Endothelial cell of umbilical vein (primary cell): ENCODE results near the gene PDSS2. TPM values are rescaled to one million over a fixed set of nuclear protein-coding genes. Genes with fewer than 3 reads are reported as not detected.

Experiments used
- BruUV-seq: library from RNA; stranded (reverse); fragments of 400-500 nt; replicated peaks from 2 replicates; lab custom pipeline; 2021; lab: Mats Ljungman, UMichigan
- CTCF ChIA-PET: fragments of 300-600, 350-600 bp; sonication (Branson Sonifier 250); formaldehyde crosslinking; loops from one replicate; lab custom pipeline; 2021; ENCODE audit warnings: antibody characterized with exemption, inconsistent platforms; lab: Charles Lee
- POLR2A ChIA-PET: fragments of 300-600, 350-600 bp; sonication (Branson Sonifier 250); formaldehyde crosslinking; loops from one replicate; lab custom pipeline; 2021; ENCODE audit warnings: antibody characterized with exemption, inconsistent platforms; lab: Charles Lee
- DNase-seq: peaks from one replicate; pipeline ENCODE4 v3.0.0-alpha.2; 2011; ENCODE audit warnings: low read depth, low spot score
- FAIRE-seq: peaks from 2 replicates; lab custom pipeline; 2011; peaks lifted over from hg19 to GRCh38; lab: Jason Lieb, UNC
- H2AFZ ChIP-seq: 2 replicates; pipeline ENCODE4 v1.6.0; 2012; ENCODE audit warnings: low read depth, low read length, control low read depth, inconsistent platforms
- H3K27ac ChIP-seq: 2 replicates; pipeline ENCODE4 v1.5.1; 2011; ENCODE audit warnings: low read depth, mild to moderate bottlenecking, control low read depth, low read length, moderate library complexity; ENCODE audit not compliant: insufficient read depth
- H3K27me3 ChIP-seq, 2 experiments: 2 replicates each; pipeline versions ENCODE4 v1.6.0 to v1.6.1; 2011; ENCODE audit warnings: low read length in 2 of 2, mixed read lengths in 1 of 2; ENCODE audit not compliant: control insufficient read depth in 2 of 2, insufficient read depth in 2 of 2
- H3K36me3 ChIP-seq, 2 experiments: 2 replicates in 1 of 2; 3 replicates in 1 of 2; pipeline ENCODE4 v1.5.1; 2011; ENCODE audit warnings: low read length in 2 of 2, mild to moderate bottlenecking in 1 of 2, moderate library complexity in 1 of 2; ENCODE audit not compliant: control insufficient read depth in 2 of 2, insufficient read depth in 2 of 2; ENCODE audit errors: extremely low read depth in 1 of 2
- H3K4me1 ChIP-seq: 3 replicates; pipeline ENCODE4 v1.5.1; 2011; ENCODE audit warnings: mild to moderate bottlenecking, low read length; ENCODE audit not compliant: control insufficient read depth, insufficient read depth; ENCODE audit errors: extremely low read depth
- H3K4me2 ChIP-seq: 2 replicates; pipeline ENCODE4 v1.6.1; 2011; ENCODE audit warnings: low read length, control low read depth, mixed read lengths; ENCODE audit not compliant: insufficient read depth
- H3K4me3 ChIP-seq, 3 experiments: fragments of 200-600 bp in 1 of 3; sonication (generic), shearing (Covaris generic) in 1 of 3; replicated peaks in 1 of 3; 2 replicates each; pipeline ENCODE4 v1.5.1; 2011 to 2016; ENCODE audit warnings: control low read depth in 3 of 3, low read length in 3 of 3, mild to moderate bottlenecking in 2 of 3, inconsistent platforms in 1 of 3, low read depth in 1 of 3, moderate library complexity in 1 of 3; ENCODE audit not compliant: insufficient read depth in 1 of 3
- H3K79me2 ChIP-seq: 2 replicates; pipeline ENCODE4 v1.6.0; 2012; ENCODE audit warnings: low read length, inconsistent platforms; ENCODE audit not compliant: control insufficient read depth, insufficient read depth
- H3K9ac ChIP-seq: replicated peaks from 2 replicates; pipeline ENCODE3; 2011; ENCODE audit warnings: low read length, control low read depth; ENCODE audit not compliant: insufficient read depth; ENCODE audit errors: extremely low read depth
- H3K9me1 ChIP-seq: replicated peaks from 3 replicates; pipeline ENCODE4 v1.6.0; 2011; ENCODE audit warnings: mild to moderate bottlenecking, low read length; ENCODE audit not compliant: control insufficient read depth, insufficient read depth; ENCODE audit errors: extremely low read depth
- H3K9me3 ChIP-seq: replicated peaks from 2 replicates; pipeline ENCODE4 v1.5.1; 2012; ENCODE audit warnings: low read length, inconsistent platforms; ENCODE audit not compliant: control insufficient read depth, insufficient read depth
- H4K20me1 ChIP-seq: replicated peaks from 2 replicates; pipeline ENCODE3; 2011; ENCODE audit warnings: mild to moderate bottlenecking, low read length; ENCODE audit not compliant: control insufficient read depth, insufficient read depth; ENCODE audit errors: extremely low read depth
- EZH2 ChIP-seq: IDR thresholded peaks from 2 replicates; pipeline ENCODE4 v1.6.1; 2012; ENCODE audit warnings: borderline replicate concordance, low read depth, mild to moderate bottlenecking, moderate library complexity, low read length, inconsistent platforms; ENCODE audit not compliant: severe bottlenecking
- FOS ChIP-seq: IDR thresholded peaks from 2 replicates; pipeline ENCODE4 v1.6.1; 2011; ENCODE audit warnings: mild to moderate bottlenecking, low read length, moderate library complexity, borderline replicate concordance; ENCODE audit not compliant: insufficient read depth
- GATA2 ChIP-seq: IDR thresholded peaks from 2 replicates; pipeline ENCODE4 v1.7.0; 2011; ENCODE audit warnings: low read depth, mild to moderate bottlenecking, moderate library complexity, mixed read lengths, low read length; ENCODE audit not compliant: insufficient read length, insufficient read depth
- JUN ChIP-seq: IDR thresholded peaks from 2 replicates; pipeline ENCODE4 v1.6.1; 2011; ENCODE audit warnings: borderline replicate concordance, low read depth; ENCODE audit not compliant: insufficient read length, insufficient read depth
- MYC ChIP-seq: IDR thresholded peaks from one replicate; pipeline ENCODE4 v1.6.1; 2011; ENCODE audit warnings: mild to moderate bottlenecking, low read depth, low read length
- POLR2A ChIP-seq: IDR thresholded peaks from 2 replicates; pipeline ENCODE4 v1.6.1; 2012; ENCODE audit warnings: low read depth, mild to moderate bottlenecking, control low read depth, low read length
- POLR2AphosphoS5 ChIP-seq: IDR thresholded peaks from 2 replicates; pipeline ENCODE4 v1.6.1; 2012; ENCODE audit warnings: low read depth, mild to moderate bottlenecking, control low read depth, low read length, moderate library complexity; ENCODE audit not compliant: insufficient read depth
- dilution Hi-C: fragments of 300-500 bp; cut with MboI; formaldehyde crosslinking; loops from one replicate; pipeline ENCODE4 v1.15.0; 2019; ENCODE audit warnings: low sequenced_read_pairs; ENCODE audit not compliant: extremely low pct_ligation_motif_present
- intact Hi-C: fragments of 100-400 bp; cut with micrococcal nuclease; formaldehyde crosslinking; loops from one replicate; pipeline ENCODE4 v1.10.0; 2022
- polyA plus RNA-seq, 4 experiments: library from polyadenylated mRNA; depleted of rRNA in 3 of 4; stranded (reverse) in 3 of 4; unstranded in 1 of 4; fragments of >200 nt; gene quantifications; 2 replicates each; pipeline versions ENCODE4 v1.2.1 to v1.2.3, GENCODE V29; 2011 to 2012; ENCODE audit warnings: missing spikeins in 1 of 4
- total RNA-seq: library from RNA; stranded (reverse); gene quantifications from 2 replicates; pipeline ENCODE4 v1.2.3, GENCODE V29; 2021
- TF ChIP-seq, protein P1 (sequence below), 2 donors: IDR thresholded peaks; 1 replicate in 1 of 2; 2 replicates in 1 of 2; pipeline ENCODE4 v1.5.1; 2011; ENCODE audit warnings: low read length in 2 of 2, mild to moderate bottlenecking in 2 of 2, moderate library complexity in 2 of 2, control low read depth in 1 of 2, inconsistent platforms in 1 of 2, low read depth in 1 of 2; ENCODE audit not compliant: insufficient read depth in 1 of 2; ENCODE audit errors: extremely low read depth in 1 of 2

The PDSS2 gene
- total and polyA plus RNA-seq, 2 donors (not counting 3 experiments of a cell fraction or from before 2014, with no cell fraction given), result 7.6 to 9.3 TPM

DNA sequence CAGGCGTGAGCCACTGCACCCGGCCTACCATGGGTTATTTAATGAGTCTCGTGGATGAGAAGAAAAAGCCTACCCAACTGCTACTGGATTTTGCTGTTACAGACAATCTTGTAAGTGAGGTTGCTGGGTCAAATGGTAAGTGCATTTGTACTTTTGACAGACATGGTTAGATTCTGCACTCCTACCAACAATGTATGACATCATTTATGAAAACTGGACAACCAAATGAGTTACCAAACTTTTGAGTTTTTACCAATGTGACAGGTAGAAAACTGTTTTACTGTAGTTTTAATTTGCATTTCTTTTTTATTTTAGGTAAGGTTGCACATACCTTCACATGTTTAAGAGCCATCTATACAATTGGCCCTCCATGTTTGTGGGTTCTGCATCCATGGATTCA lies 48.2 kb downstream of the PDSS2 start:
- no peak for FAIRE-seq
- no peak for TF ChIP-seq GATA2
- TF ChIP-seq FOS, result no peak
- TF ChIP-seq POLR2A, result no peak
- TF ChIP-seq EZH2, result no peak
- TF ChIP-seq JUN, result no peak
- TF ChIP-seq POLR2AphosphoS5, result no peak
- TF ChIP-seq, protein P1, sequence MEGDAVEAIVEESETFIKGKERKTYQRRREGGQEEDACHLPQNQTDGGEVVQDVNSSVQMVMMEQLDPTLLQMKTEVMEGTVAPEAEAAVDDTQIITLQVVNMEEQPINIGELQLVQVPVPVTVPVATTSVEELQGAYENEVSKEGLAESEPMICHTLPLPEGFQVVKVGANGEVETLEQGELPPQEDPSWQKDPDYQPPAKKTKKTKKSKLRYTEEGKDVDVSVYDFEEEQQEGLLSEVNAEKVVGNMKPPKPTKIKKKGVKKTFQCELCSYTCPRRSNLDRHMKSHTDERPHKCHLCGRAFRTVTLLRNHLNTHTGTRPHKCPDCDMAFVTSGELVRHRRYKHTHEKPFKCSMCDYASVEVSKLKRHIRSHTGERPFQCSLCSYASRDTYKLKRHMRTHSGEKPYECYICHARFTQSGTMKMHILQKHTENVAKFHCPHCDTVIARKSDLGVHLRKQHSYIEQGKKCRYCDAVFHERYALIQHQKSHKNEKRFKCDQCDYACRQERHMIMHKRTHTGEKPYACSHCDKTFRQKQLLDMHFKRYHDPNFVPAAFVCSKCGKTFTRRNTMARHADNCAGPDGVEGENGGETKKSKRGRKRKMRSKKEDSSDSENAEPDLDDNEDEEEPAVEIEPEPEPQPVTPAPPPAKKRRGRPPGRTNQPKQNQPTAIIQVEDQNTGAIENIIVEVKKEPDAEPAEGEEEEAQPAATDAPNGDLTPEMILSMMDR (IDR thresholded peaks at IDR 0.05; ENCODE audit: extremely low read depth in 1 of 2, insufficient read depth in 1 of 2, low read depth in 1 of 2, low read length in 2 of 2), result no peak
- no peak for TF ChIP-seq MYC
- Histone ChIP-seq H2AFZ (no peak overlapping the region), H3K27ac (no peak overlapping the region), H3K36me3 (no peaks in the 10 kb centered on the region), H3K9me3 (no peaks in the 10 kb centered on the region), H3K9me1 (no peaks in the 10 kb centered on the region), H3K27me3 (no peaks in the 10 kb centered on the region), H3K4me1 (peaks cover 7% of the 10 kb centered on the region), H3K9ac (no peak overlapping the region), H3K4me3 (no peak overlapping the region), H3K4me2 (no peak overlapping the region), H3K79me2 (no peaks in the 10 kb centered on the region), H4K20me1 (no peaks in the 10 kb centered on the region)
- intact Hi-C loops, result no loop called here
- no peak for DNase-seq
- BruUV-seq, result no TSS peak
- dilution Hi-C loops, result no loop called here
- POLR2A ChIA-PET, result no interaction called here
- CTCF ChIA-PET, result no interaction called here
